SK-N-MC (cell line): ENCODE data around the gene KCTD11.

Experiments used
- EZH2 ChIP-seq: fragments of 200-600 bp; sonication (generic); IDR thresholded peaks from one replicate; pipeline ENCODE4 v1.6.1; 2017; ENCODE audit warnings: antibody characterized with exemption
- FOXP2 ChIP-seq: optimal IDR thresholded peaks from 2 replicates; pipeline ENCODE3; 2011; ENCODE audit warnings: mild to moderate bottlenecking, moderate library complexity; ENCODE audit not compliant: insufficient read depth; ENCODE audit errors: extremely low read length, control extremely low read depth
- POLR2AphosphoS5 ChIP-seq: IDR thresholded peaks from 2 replicates; pipeline ENCODE4 v1.6.1; 2012; ENCODE audit warnings: mild to moderate bottlenecking, low read depth, low read length, borderline replicate concordance

GRCh38 chr17:7351665-7352502, at the start of gene KCTD11:
- TF ChIP-seq POLR2AphosphoS5 (no peak), EZH2 (no peak), FOXP2 (no peak)
